ENCODE data around the gene MAP2K5. TPM values are rescaled to one million over a fixed set of nuclear protein-coding genes. Genes with fewer than 3 reads are reported as not detected.
"Not testable (repeated sequence)": the region's sequence is repeated elsewhere in the genome, so short reads cannot be mapped to it uniquely, and the experiment has no call there.

Gene MAP2K5
- total and polyA plus RNA-seq, 2 donors from 2014 or later: 14.1 to 18.6 TPM

- Histone ChIP-seq H3K4me1 (ENCODE audit: control insufficient read depth in 2 of 3, insufficient read depth in 2 of 3, low read depth in 1 of 3, low read length in 3 of 3) (no peaks in the 10 kb centered on the region), H3K4me3 (ENCODE audit: low read length in 3 of 3) (no peak overlapping the region), H3K27me3 (ENCODE audit: control insufficient read depth, insufficient read depth, low read length) (no peaks in the 10 kb centered on the region), H3K36me3 (ENCODE audit: control insufficient read depth in 2 of 3, insufficient read depth in 3 of 3, low read length in 3 of 3) (peaks cover 0 to 3% (median 0%) of the 10 kb centered on the region in 3 donors), H3K9ac (ENCODE audit: low read length in 3 of 3) (no peak overlapping the region), H3K27ac (ENCODE audit: low read depth in 2 of 2, low read length in 2 of 2) (no peak overlapping the region), H3K9me3 (ENCODE audit: control insufficient read depth in 2 of 3, insufficient read depth in 1 of 3, low read length in 3 of 3) (peaks cover 0 to 6% (median 0%) of the 10 kb centered on the region in 3 donors)
- TF ChIP-seq CTCF (IDR thresholded peaks at IDR 0.05; ENCODE audit: borderline replicate concordance, extremely low read depth, insufficient read depth): no peak
- no peak for FAIRE-seq
- DNase-seq: no peak
- intact Hi-C loops (cut with DNase I): no loop called here
These were observed 117.9 kb downstream of the MAP2K5 start for GRCh38 chr15:67660446-67660845.

GRCh38 chr15:67660874-67661606 lies 118.5 kb downstream of the MAP2K5 start:
- intact Hi-C loops (cut with DNase I): no loop called here
- H3K4me1 ChIP-seq (ENCODE audit: control insufficient read depth in 2 of 3, insufficient read depth in 2 of 3, low read depth in 1 of 3, low read length in 3 of 3): no peaks in the 10 kb centered on the region
- no peak for FAIRE-seq
- TF ChIP-seq CTCF (IDR thresholded peaks at IDR 0.05; ENCODE audit: borderline replicate concordance, extremely low read depth, insufficient read depth): no peak
- H3K4me3 ChIP-seq (ENCODE audit: low read length in 3 of 3): no peak overlapping the region
- no peak overlapping the region for H3K27ac ChIP-seq (ENCODE audit: low read depth in 2 of 2, low read length in 2 of 2)
- DNase-seq: no peak
- H3K27me3 ChIP-seq (ENCODE audit: control insufficient read depth, insufficient read depth, low read length): no peaks in the 10 kb centered on the region
- H3K36me3 ChIP-seq (ENCODE audit: control insufficient read depth in 2 of 3, insufficient read depth in 3 of 3, low read length in 3 of 3): no peaks in the 10 kb centered on the region
- H3K9me3 ChIP-seq (ENCODE audit: control insufficient read depth in 2 of 3, insufficient read depth in 1 of 3, low read length in 3 of 3): peaks cover 0 to under 1% (median 0%) of the 10 kb centered on the region in 3 donors
- H3K9ac ChIP-seq (ENCODE audit: low read length in 3 of 3): no peak overlapping the region

- no peak overlapping the region for H3K27ac ChIP-seq (ENCODE audit: low read depth in 2 of 2, low read length in 2 of 2)
- DNase-seq: no peak
- H3K9me3 ChIP-seq (ENCODE audit: control insufficient read depth in 2 of 3, insufficient read depth in 1 of 3, low read length in 3 of 3): no peaks in the 10 kb centered on the region
- no peak for TF ChIP-seq CTCF (IDR thresholded peaks at IDR 0.05; ENCODE audit: borderline replicate concordance, extremely low read depth, insufficient read depth)
- H3K4me1 ChIP-seq (ENCODE audit: control insufficient read depth in 2 of 3, insufficient read depth in 2 of 3, low read depth in 1 of 3, low read length in 3 of 3): no peaks in the 10 kb centered on the region
- no peaks in the 10 kb centered on the region for H3K27me3 ChIP-seq (ENCODE audit: control insufficient read depth, insufficient read depth, low read length)
- no peak overlapping the region for H3K9ac ChIP-seq (ENCODE audit: low read length in 3 of 3)
- intact Hi-C loops (cut with DNase I): no loop called here
- H3K4me3 ChIP-seq (ENCODE audit: low read length in 3 of 3): no peak overlapping the region
- H3K36me3 ChIP-seq (ENCODE audit: control insufficient read depth in 2 of 3, insufficient read depth in 3 of 3, low read length in 3 of 3): no peaks in the 10 kb centered on the region
- FAIRE-seq: no peak
These were observed 128.3 kb downstream of the MAP2K5 start for GRCh38 chr15:67670647-67671305.

- FAIRE-seq; DNase-seq; H3K27ac ChIP-seq (ENCODE audit: low read depth in 2 of 2, low read length in 2 of 2); intact Hi-C loops (cut with DNase I); H3K9me3 ChIP-seq (ENCODE audit: control insufficient read depth in 2 of 3, insufficient read depth in 1 of 3, low read length in 3 of 3); H3K4me1 ChIP-seq (ENCODE audit: control insufficient read depth in 2 of 3, insufficient read depth in 2 of 3, low read depth in 1 of 3, low read length in 3 of 3); H3K4me3 ChIP-seq (ENCODE audit: low read length in 3 of 3); H3K36me3 ChIP-seq (ENCODE audit: control insufficient read depth in 2 of 3, insufficient read depth in 3 of 3, low read length in 3 of 3); H3K27me3 ChIP-seq (ENCODE audit: control insufficient read depth, insufficient read depth, low read length); H3K9ac ChIP-seq (ENCODE audit: low read length in 3 of 3): not testable (repeated sequence)
These were observed 130.3 kb downstream of the MAP2K5 start for GRCh38 chr15:67672834-67673233.
